ENCODE measurements around the gene GALNT6.

DNA sequence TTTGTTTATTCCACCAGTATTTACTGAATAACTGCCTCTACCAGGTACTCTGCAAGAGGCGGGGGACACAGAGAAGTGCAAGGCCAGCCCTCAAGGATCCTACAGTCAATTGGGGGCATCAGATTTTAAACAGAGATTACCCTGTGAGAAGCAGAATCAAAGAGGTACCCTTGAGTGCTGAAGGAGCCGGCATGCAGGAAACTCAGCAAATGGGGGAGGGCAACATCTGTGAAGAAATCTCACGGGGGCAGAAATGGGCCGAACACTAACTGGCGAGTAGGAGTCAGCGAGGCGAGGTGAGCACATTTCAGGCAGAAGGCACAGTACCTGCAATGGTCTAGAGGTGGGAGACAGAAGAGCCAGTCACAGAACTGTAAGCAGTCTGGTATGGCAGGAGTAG lies 9.0 kb downstream of the GALNT6 start:
- TF ChIP-seq, protein P1, sequence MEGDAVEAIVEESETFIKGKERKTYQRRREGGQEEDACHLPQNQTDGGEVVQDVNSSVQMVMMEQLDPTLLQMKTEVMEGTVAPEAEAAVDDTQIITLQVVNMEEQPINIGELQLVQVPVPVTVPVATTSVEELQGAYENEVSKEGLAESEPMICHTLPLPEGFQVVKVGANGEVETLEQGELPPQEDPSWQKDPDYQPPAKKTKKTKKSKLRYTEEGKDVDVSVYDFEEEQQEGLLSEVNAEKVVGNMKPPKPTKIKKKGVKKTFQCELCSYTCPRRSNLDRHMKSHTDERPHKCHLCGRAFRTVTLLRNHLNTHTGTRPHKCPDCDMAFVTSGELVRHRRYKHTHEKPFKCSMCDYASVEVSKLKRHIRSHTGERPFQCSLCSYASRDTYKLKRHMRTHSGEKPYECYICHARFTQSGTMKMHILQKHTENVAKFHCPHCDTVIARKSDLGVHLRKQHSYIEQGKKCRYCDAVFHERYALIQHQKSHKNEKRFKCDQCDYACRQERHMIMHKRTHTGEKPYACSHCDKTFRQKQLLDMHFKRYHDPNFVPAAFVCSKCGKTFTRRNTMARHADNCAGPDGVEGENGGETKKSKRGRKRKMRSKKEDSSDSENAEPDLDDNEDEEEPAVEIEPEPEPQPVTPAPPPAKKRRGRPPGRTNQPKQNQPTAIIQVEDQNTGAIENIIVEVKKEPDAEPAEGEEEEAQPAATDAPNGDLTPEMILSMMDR (IDR thresholded peaks at IDR 0.05): no peak
- TF ChIP-seq POLR2A (IDR thresholded peaks at IDR 0.05): no peak
